ENCODE data around the gene C6orf62.

C6orf62 gene

GRCh38 chr6:24692848-24693592 is 25.9 kb downstream of the C6orf62 start:
- Histone ChIP-seq H3K79me1 (ENCODE audit: low read depth, low read length) (no peaks in the 10 kb centered on the region), H3K36me3 (replicated peaks in 1 of 2; ENCODE audit: control insufficient read depth in 2 of 2, insufficient read depth in 2 of 2, low read length in 2 of 2) (peaks cover 0 to 2% of the 10 kb centered on the region in 2 donors), H3K14ac (ENCODE audit: low read length) (no peak overlapping the region), H3K4me2 (ENCODE audit: insufficient read depth, low read length, poor library complexity, severe bottlenecking) (no peak overlapping the region), H3K27ac (replicated peaks; ENCODE audit: low read length) (no peak overlapping the region), H3K4me3 (ENCODE audit: low read length in 2 of 2) (no peak overlapping the region), H2BK120ac (ENCODE audit: low read depth, low read length) (no peak overlapping the region), H2BK12ac (ENCODE audit: low read length) (no peak overlapping the region), H3K4ac (ENCODE audit: low read length) (no peak overlapping the region), H2AK5ac (ENCODE audit: low read depth, low read length) (no peak overlapping the region), H3K18ac (ENCODE audit: low read length) (no peak overlapping the region), H4K91ac (ENCODE audit: low read depth, low read length, poor library complexity) (no peak overlapping the region), H3K9ac (ENCODE audit: low read depth, low read length, poor library complexity) (no peak overlapping the region), H2BK15ac (ENCODE audit: low read length) (no peak overlapping the region), H2AFZ (ENCODE audit: low read length) (no peak overlapping the region), H3K9me3 (replicated peaks in 1 of 2; ENCODE audit: control insufficient read depth in 2 of 2, insufficient read depth in 1 of 2, low read depth in 1 of 2, low read length in 2 of 2) (no peaks in the 10 kb centered on the region), H2BK5ac (ENCODE audit: low read length) (no peak overlapping the region), H4K8ac (ENCODE audit: low read depth, low read length) (no peak overlapping the region), H3K23ac (ENCODE audit: low read depth, low read length, poor library complexity) (no peak overlapping the region), H3K4me1 (ENCODE audit: control insufficient read depth in 2 of 2, insufficient read depth in 1 of 2, low read depth in 1 of 2, low read length in 2 of 2) (no peaks in the 10 kb centered on the region), H3K27me3 (ENCODE audit: control insufficient read depth in 3 of 3, insufficient read depth in 3 of 3, low read depth in 1 of 3, low read length in 3 of 3) (no peaks in the 10 kb centered on the region)
- no peak for DNase-seq (ENCODE audit: low spot score)
- no CpG with 5 or more reads among the region's 2 CpGs for WGBS, 2 donors (ENCODE audit: extremely low coverage in 2 of 2, insufficient read length in 2 of 2, insufficient replicate concordance in 1 of 2)

- no peak overlapping the region for H2BK5ac ChIP-seq (ENCODE audit: low read length)
- H2AK5ac ChIP-seq (ENCODE audit: low read depth, low read length), result no peak overlapping the region
- no peak overlapping the region for H3K27ac ChIP-seq (replicated peaks; ENCODE audit: low read length)
- H3K4me2 ChIP-seq (ENCODE audit: insufficient read depth, low read length, poor library complexity, severe bottlenecking), result no peak overlapping the region
- no peaks in the 10 kb centered on the region for H3K27me3 ChIP-seq (ENCODE audit: control insufficient read depth in 3 of 3, insufficient read depth in 3 of 3, low read depth in 1 of 3, low read length in 3 of 3)
- H3K18ac ChIP-seq (ENCODE audit: low read length), result no peak overlapping the region
- WGBS, 2 donors (ENCODE audit: extremely low coverage in 2 of 2, insufficient read length in 2 of 2, insufficient replicate concordance in 1 of 2), result no CpG with 5 or more reads among the region's 3 CpGs
- no peak overlapping the region for H4K8ac ChIP-seq (ENCODE audit: low read depth, low read length)
- no peak for DNase-seq (ENCODE audit: low spot score)
- H2BK120ac ChIP-seq (ENCODE audit: low read depth, low read length), result no peak overlapping the region
- no peak overlapping the region for H2BK12ac ChIP-seq (ENCODE audit: low read length)
- H3K9me3 ChIP-seq (replicated peaks in 1 of 2; ENCODE audit: control insufficient read depth in 2 of 2, insufficient read depth in 1 of 2, low read depth in 1 of 2, low read length in 2 of 2), result no peaks in the 10 kb centered on the region
- no peak overlapping the region for H3K4ac ChIP-seq (ENCODE audit: low read length)
- no peak overlapping the region for H3K9ac ChIP-seq (ENCODE audit: low read depth, low read length, poor library complexity)
- H4K91ac ChIP-seq (ENCODE audit: low read depth, low read length, poor library complexity), result no peak overlapping the region
- H3K14ac ChIP-seq (ENCODE audit: low read length), result no peak overlapping the region
- H3K4me3 ChIP-seq (ENCODE audit: low read length in 2 of 2), result no peak overlapping the region
- H3K4me1 ChIP-seq (ENCODE audit: control insufficient read depth in 2 of 2, insufficient read depth in 1 of 2, low read depth in 1 of 2, low read length in 2 of 2), result no peaks in the 10 kb centered on the region
- no peaks in the 10 kb centered on the region for H3K79me1 ChIP-seq (ENCODE audit: low read depth, low read length)
- no peak overlapping the region for H2BK15ac ChIP-seq (ENCODE audit: low read length)
- H3K36me3 ChIP-seq (replicated peaks in 1 of 2; ENCODE audit: control insufficient read depth in 2 of 2, insufficient read depth in 2 of 2, low read length in 2 of 2), result no peaks in the 10 kb centered on the region
- H3K23ac ChIP-seq (ENCODE audit: low read depth, low read length, poor library complexity), result no peak overlapping the region
- H2AFZ ChIP-seq (ENCODE audit: low read length), result no peak overlapping the region
Observed at GRCh38 chr6:24692415-24692814, 26.5 kb downstream of the C6orf62 start.

GRCh38 chr6:24692003-24692402 is 27.0 kb downstream of the C6orf62 start:
- no peak overlapping the region for H3K4me2 ChIP-seq (ENCODE audit: insufficient read depth, low read length, poor library complexity, severe bottlenecking)
- H3K4ac ChIP-seq (ENCODE audit: low read length), result no peak overlapping the region
- no peak overlapping the region for H2AFZ ChIP-seq (ENCODE audit: low read length)
- H3K18ac ChIP-seq (ENCODE audit: low read length), result no peak overlapping the region
- H4K8ac ChIP-seq (ENCODE audit: low read depth, low read length), result no peak overlapping the region
- H3K27ac ChIP-seq (replicated peaks; ENCODE audit: low read length), result no peak overlapping the region
- H2AK5ac ChIP-seq (ENCODE audit: low read depth, low read length), result no peak overlapping the region
- H3K23ac ChIP-seq (ENCODE audit: low read depth, low read length, poor library complexity), result no peak overlapping the region
- H4K91ac ChIP-seq (ENCODE audit: low read depth, low read length, poor library complexity), result no peak overlapping the region
- H3K9ac ChIP-seq (ENCODE audit: low read depth, low read length, poor library complexity), result no peak overlapping the region
- WGBS, 2 donors (ENCODE audit: extremely low coverage in 2 of 2, insufficient read length in 2 of 2, insufficient replicate concordance in 1 of 2), result no CpG with 5 or more reads among the region's 4 CpGs
- H3K9me3 ChIP-seq (replicated peaks in 1 of 2; ENCODE audit: control insufficient read depth in 2 of 2, insufficient read depth in 1 of 2, low read depth in 1 of 2, low read length in 2 of 2), result no peaks in the 10 kb centered on the region
- H2BK15ac ChIP-seq (ENCODE audit: low read length), result no peak overlapping the region
- H3K14ac ChIP-seq (ENCODE audit: low read length), result no peak overlapping the region
- H3K36me3 ChIP-seq (replicated peaks in 1 of 2; ENCODE audit: control insufficient read depth in 2 of 2, insufficient read depth in 2 of 2, low read length in 2 of 2), result peaks cover 0 to under 1% of the 10 kb centered on the region in 2 donors
- no peak for DNase-seq (ENCODE audit: low spot score)
- H2BK120ac ChIP-seq (ENCODE audit: low read depth, low read length), result no peak overlapping the region
- H3K4me3 ChIP-seq (ENCODE audit: low read length in 2 of 2), result no peak overlapping the region
- H3K27me3 ChIP-seq (ENCODE audit: control insufficient read depth in 3 of 3, insufficient read depth in 3 of 3, low read depth in 1 of 3, low read length in 3 of 3), result no peaks in the 10 kb centered on the region
- no peak overlapping the region for H2BK12ac ChIP-seq (ENCODE audit: low read length)
- H3K4me1 ChIP-seq (ENCODE audit: control insufficient read depth in 2 of 2, insufficient read depth in 1 of 2, low read depth in 1 of 2, low read length in 2 of 2), result no peaks in the 10 kb centered on the region
- H3K79me1 ChIP-seq (ENCODE audit: low read depth, low read length), result no peaks in the 10 kb centered on the region
- H2BK5ac ChIP-seq (ENCODE audit: low read length), result no peak overlapping the region

GRCh38 chr6:24691550-24691949 is 27.4 kb downstream of the C6orf62 start:
- no peaks in the 10 kb centered on the region for H3K9me3 ChIP-seq (replicated peaks in 1 of 2; ENCODE audit: control insufficient read depth in 2 of 2, insufficient read depth in 1 of 2, low read depth in 1 of 2, low read length in 2 of 2)
- peaks cover 0 to 4% of the 10 kb centered on the region in 2 donors for H3K36me3 ChIP-seq (replicated peaks in 1 of 2; ENCODE audit: control insufficient read depth in 2 of 2, insufficient read depth in 2 of 2, low read length in 2 of 2)
- H3K4me3 ChIP-seq (ENCODE audit: low read length in 2 of 2), result no peak overlapping the region
- no peak overlapping the region for H2BK15ac ChIP-seq (ENCODE audit: low read length)
- no peaks in the 10 kb centered on the region for H3K27me3 ChIP-seq (ENCODE audit: control insufficient read depth in 3 of 3, insufficient read depth in 3 of 3, low read depth in 1 of 3, low read length in 3 of 3)
- H3K9ac ChIP-seq (ENCODE audit: low read depth, low read length, poor library complexity), result no peak overlapping the region
- no peak overlapping the region for H3K27ac ChIP-seq (replicated peaks; ENCODE audit: low read length)
- no peak overlapping the region for H2AFZ ChIP-seq (ENCODE audit: low read length)
- no peaks in the 10 kb centered on the region for H3K79me1 ChIP-seq (ENCODE audit: low read depth, low read length)
- no peak overlapping the region for H3K23ac ChIP-seq (ENCODE audit: low read depth, low read length, poor library complexity)
- H3K18ac ChIP-seq (ENCODE audit: low read length), result no peak overlapping the region
- no CpG with 5 or more reads among the region's 3 CpGs for WGBS, 2 donors (ENCODE audit: extremely low coverage in 2 of 2, insufficient read length in 2 of 2, insufficient replicate concordance in 1 of 2)
- H3K4me1 ChIP-seq (ENCODE audit: control insufficient read depth in 2 of 2, insufficient read depth in 1 of 2, low read depth in 1 of 2, low read length in 2 of 2), result no peaks in the 10 kb centered on the region
- H2AK5ac ChIP-seq (ENCODE audit: low read depth, low read length), result no peak overlapping the region
- no peak overlapping the region for H4K91ac ChIP-seq (ENCODE audit: low read depth, low read length, poor library complexity)
- H2BK5ac ChIP-seq (ENCODE audit: low read length), result no peak overlapping the region
- H2BK12ac ChIP-seq (ENCODE audit: low read length), result no peak overlapping the region
- H2BK120ac ChIP-seq (ENCODE audit: low read depth, low read length), result no peak overlapping the region
- no peak overlapping the region for H3K14ac ChIP-seq (ENCODE audit: low read length)
- no peak overlapping the region for H4K8ac ChIP-seq (ENCODE audit: low read depth, low read length)
- H3K4me2 ChIP-seq (ENCODE audit: insufficient read depth, low read length, poor library complexity, severe bottlenecking), result no peak overlapping the region
- no peak for DNase-seq (ENCODE audit: low spot score)
- H3K4ac ChIP-seq (ENCODE audit: low read length), result no peak overlapping the region
